ENCODE results near the gene PDE6D. TPM values are rescaled to one million over a fixed set of nuclear protein-coding genes. Genes with fewer than 3 reads are reported as not detected.
"Not testable (repeated sequence)": the region's sequence is repeated elsewhere in the genome, so short reads cannot be mapped to it uniquely, and the experiment has no call there.

Gene PDE6D
- total and polyA plus RNA-seq, 4 experiments from 2014 or later: 29.1 to 74.0 (median 41.3) TPM

DNA sequence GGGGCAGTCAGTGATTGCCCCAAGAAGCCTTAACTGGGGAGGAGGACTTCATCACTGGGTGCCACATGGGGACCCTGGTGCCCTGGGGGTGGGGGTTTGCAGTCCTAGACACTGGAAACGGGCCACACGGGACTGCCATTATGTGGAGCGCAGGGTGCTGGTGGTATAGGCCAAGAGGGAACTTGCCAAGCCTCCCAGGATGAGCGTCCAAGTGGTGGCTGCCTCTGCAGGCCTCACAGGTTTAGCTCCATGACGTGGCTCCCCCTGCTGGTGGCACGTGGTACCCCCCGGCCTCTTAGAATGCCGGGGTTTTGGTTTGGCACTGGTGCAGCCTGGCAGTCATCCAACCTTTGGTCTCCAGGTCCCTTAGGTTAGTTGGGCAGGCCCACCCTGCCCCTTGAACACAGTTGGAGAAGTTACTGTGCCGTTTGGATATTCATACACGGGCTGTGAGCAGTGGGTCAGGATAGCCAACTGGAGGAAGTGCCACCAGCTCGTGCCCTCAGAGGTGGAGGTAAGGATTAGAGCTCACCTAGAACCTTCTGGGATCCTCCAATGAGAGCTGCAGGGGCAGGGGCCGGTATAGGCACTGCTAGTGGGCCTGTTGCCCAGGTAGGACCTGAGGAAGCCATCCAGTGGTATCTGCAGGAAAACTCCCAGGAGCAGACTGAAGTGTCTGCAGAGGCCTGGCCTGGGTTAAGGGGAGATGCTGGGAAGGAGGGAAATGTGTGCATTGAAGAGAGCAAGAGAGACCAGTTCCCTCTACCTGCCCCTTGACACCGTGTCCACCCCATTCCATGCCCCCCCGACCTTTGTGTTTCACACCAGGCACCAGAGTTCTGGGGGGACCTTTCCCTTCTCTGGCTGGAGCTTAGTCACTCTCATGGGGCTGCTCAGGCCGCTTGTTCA is 67.1 kb downstream of the PDE6D start:
- Histone ChIP-seq H3K36me3 (ENCODE audit: insufficient read depth, low read length) (peaks cover 12% of the 10 kb centered on the region), H3K27me3 (ENCODE audit: insufficient read depth, low read length) (no peaks in the 10 kb centered on the region), H3K4me3 (ENCODE audit: low read length in 2 of 2) (no peak overlapping the region), H3K4me1 (ENCODE audit: insufficient read depth, low read length) (peaks cover 40% of the 10 kb centered on the region), H3K27ac (ENCODE audit: low read depth, low read length) (peak overlapping the region; percentile 36), H3K9me3 (ENCODE audit: control insufficient read depth in 1 of 2, low read length in 2 of 2) (no peaks in the 10 kb centered on the region)
- peaks cover 22 to 38% of the 10 kb centered on the region in 2 donors for H3K36me3 Mint-ChIP-seq
- H3K4me3 Mint-ChIP-seq: peak overlapping the region; percentile 32 to 88 (median 66)
- peaks cover 0 to 19% (median 0%) of the 10 kb centered on the region in 8 donors for H3K9me3 Mint-ChIP-seq
- peak overlapping the region; percentile 94 to 100 (median 98) for H3K27ac Mint-ChIP-seq
- CTCF ChIA-PET (ENCODE audit: partially characterized antibody): interaction anchor here (0.7 to 11.7 kb wide), 28 partner anchors 7 to 249 kb away, joined by 3 to 742 read pairs (median 4); partner anchors contain the start of genes COPS7B and PDE6D
- intact Hi-C loops (cut with micrococcal nuclease): loop anchor here (1.0 kb wide), 2 partner anchors 8 to 102 kb away; no protein-coding TSS in a partner anchor
- no peaks in the 10 kb centered on the region for H3K27me3 Mint-ChIP-seq
- POLR2A ChIA-PET (ENCODE audit: partially characterized antibody): interaction anchor here (0.7 to 7.2 kb wide), 21 partner anchors 7 to 250 kb away, joined by 3 to 136 read pairs (median 6); partner anchors contain the start of gene NCL
- peaks cover 24 to 47% (median 34%) of the 10 kb centered on the region in 4 donors for H3K4me1 Mint-ChIP-seq
- DNase-seq: peak; percentile 87 to 91 (median 89)

DNA sequence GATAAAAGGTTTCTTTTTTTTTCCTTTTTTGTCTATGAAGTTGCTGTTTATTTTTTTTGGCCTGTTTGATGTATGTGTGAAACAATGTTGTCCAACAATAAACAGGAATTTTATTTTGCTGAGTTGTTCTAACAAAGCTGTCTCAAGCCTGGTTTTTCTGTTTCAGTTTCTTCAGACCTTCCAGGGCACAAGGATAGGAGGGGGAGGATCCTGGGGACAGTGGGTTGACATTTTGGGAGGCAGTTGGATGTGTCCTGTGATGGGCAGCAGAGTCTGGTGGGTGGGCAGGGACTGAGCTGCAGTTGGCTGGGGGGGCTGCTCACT is 67.7 kb downstream of the PDE6D start:
- H3K27me3 ChIP-seq (ENCODE audit: insufficient read depth, low read length); DNase-seq; H3K4me3 ChIP-seq (ENCODE audit: low read length in 2 of 2); H3K27me3 Mint-ChIP-seq; intact Hi-C loops (cut with micrococcal nuclease); H3K9me3 ChIP-seq (ENCODE audit: control insufficient read depth in 1 of 2, low read length in 2 of 2): not testable (repeated sequence)
- Histone ChIP-seq H3K4me1 (ENCODE audit: insufficient read depth, low read length) (peaks cover 40% of the 10 kb centered on the region), H3K36me3 (ENCODE audit: insufficient read depth, low read length) (peaks cover 12% of the 10 kb centered on the region), H3K27ac (ENCODE audit: low read depth, low read length) (peak overlapping the region; percentile 36)
- H3K4me1 Mint-ChIP-seq: peaks cover 24 to 50% (median 34%) of the 10 kb centered on the region in 4 donors
- H3K4me3 Mint-ChIP-seq: peak overlapping the region; percentile 32 to 88 (median 66)
- peaks cover 0 to 21% (median 0%) of the 10 kb centered on the region in 8 donors for H3K9me3 Mint-ChIP-seq
- H3K27ac Mint-ChIP-seq: peak overlapping the region; percentile 94 to 100 (median 98)
- ChIA-PET POLR2A (ENCODE audit: partially characterized antibody) (interaction anchor here (0.7 to 7.2 kb wide), 16 partner anchors 9 to 112 kb away, joined by 3 to 136 read pairs (median 8); no protein-coding TSS in a partner anchor), CTCF (ENCODE audit: partially characterized antibody) (interaction anchor here (0.7 to 11.7 kb wide), 15 partner anchors 9 to 199 kb away, joined by 3 to 742 read pairs (median 12); partner anchors contain the start of genes COPS7B and PDE6D)
- peaks cover 24 to 40% of the 10 kb centered on the region in 2 donors for H3K36me3 Mint-ChIP-seq

DNA sequence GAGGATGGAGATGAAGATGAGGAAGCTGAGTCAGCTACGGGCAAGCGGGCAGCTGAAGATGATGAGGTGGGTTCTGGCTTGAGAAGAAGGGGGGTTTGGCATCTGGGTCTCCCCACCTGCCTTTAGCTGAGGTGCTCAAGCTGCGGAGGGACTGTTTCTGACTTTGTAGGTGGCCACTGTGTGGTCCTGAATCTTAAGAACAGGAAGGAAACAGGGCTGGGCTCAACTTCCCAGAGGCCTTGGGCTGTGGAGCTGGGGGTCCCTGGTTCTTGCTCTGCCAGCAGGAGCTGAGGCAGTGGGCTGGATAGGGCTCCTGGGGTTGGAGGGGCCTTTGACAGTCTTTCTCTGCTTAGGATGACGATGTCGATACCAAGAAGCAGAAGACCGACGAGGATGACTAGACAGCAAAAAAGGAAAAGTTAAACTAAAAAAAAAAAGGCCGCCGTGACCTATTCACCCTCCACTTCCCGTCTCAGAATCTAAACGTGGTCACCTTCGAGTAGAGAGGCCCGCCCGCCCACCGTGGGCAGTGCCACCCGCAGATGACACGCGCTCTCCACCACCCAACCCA is 68.5 kb downstream of the PDE6D start:
- H3K27me3 ChIP-seq (ENCODE audit: insufficient read depth, low read length); H3K9me3 ChIP-seq (ENCODE audit: control insufficient read depth in 1 of 2, low read length in 2 of 2); intact Hi-C loops (cut with micrococcal nuclease); H3K27me3 Mint-ChIP-seq: not testable (repeated sequence)
- DNase-seq: peak; percentile 38 to 73 (median 39)
- H3K36me3 Mint-ChIP-seq: peaks cover 25 to 43% of the 10 kb centered on the region in 2 donors
- ChIA-PET POLR2A (ENCODE audit: partially characterized antibody) (interaction anchor here (0.6 to 7.2 kb wide), 12 partner anchors 9 to 248 kb away, joined by 3 to 136 read pairs (median 6); partner anchors contain the start of gene NCL), CTCF (ENCODE audit: partially characterized antibody) (interaction anchor here (0.8 to 11.7 kb wide), 6 partner anchors 15 to 195 kb away, joined by 3 to 742 read pairs (median 76); no protein-coding TSS in a partner anchor)
- H3K4me3 ChIP-seq (ENCODE audit: low read length in 2 of 2): peak overlapping the region in 1 of 2 donors; percentile 99
- peak overlapping the region; percentile 98 for H3K27ac ChIP-seq (ENCODE audit: low read depth, low read length)
- H3K4me3 Mint-ChIP-seq: peak overlapping the region; percentile 74 to 99 (median 90)
- peaks cover 12% of the 10 kb centered on the region for H3K36me3 ChIP-seq (ENCODE audit: insufficient read depth, low read length)
- H3K27ac Mint-ChIP-seq: peak overlapping the region; percentile 90 to 100 (median 97)
- peaks cover 41% of the 10 kb centered on the region for H3K4me1 ChIP-seq (ENCODE audit: insufficient read depth, low read length)
- H3K4me1 Mint-ChIP-seq: peaks cover 24 to 56% (median 34%) of the 10 kb centered on the region in 4 donors
- peaks cover 0 to 21% (median 0%) of the 10 kb centered on the region in 8 donors for H3K9me3 Mint-ChIP-seq

DNA sequence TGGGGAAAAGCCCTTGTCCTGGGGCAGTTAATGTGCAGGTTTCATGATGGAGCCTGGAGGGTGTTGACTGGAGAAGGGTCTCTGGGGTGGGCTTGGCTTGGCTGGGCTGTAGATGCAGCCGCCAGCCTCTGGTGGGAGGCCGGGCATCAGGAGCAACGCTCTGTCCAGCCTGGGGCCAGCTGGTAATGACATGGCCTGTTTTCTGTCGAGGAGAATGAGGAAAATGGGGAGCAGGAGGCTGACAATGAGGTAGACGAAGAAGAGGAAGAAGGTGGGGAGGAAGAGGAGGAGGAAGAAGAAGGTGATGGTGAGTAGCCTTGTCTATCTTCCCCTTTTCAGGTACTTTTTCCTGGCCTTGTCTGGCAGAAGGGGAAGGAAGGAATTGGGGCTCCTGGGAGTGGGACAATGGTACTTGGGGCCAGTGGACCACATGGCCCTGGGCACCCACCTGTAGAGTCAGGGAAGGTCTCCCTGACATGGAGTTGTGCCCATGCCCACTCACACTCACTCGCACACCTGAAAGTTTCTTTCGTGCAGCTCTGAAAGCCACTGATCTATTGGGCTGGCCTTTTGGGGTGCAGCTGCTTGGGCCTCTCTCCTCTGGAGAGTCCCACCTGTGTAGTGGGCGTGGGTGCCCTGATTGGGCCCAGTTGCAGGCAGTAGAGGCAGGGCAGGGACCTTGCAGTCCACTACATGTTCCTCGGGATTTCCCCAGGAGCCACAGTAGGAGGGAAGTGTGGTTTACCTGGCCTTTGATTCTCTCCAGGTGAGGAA is 69.2 kb downstream of the PDE6D start:
- peaks cover 24 to 63% (median 34%) of the 10 kb centered on the region in 4 donors for H3K4me1 Mint-ChIP-seq
- H3K36me3 ChIP-seq (ENCODE audit: insufficient read depth, low read length): peaks cover 12% of the 10 kb centered on the region
- peak overlapping the region; percentile 90 to 100 (median 97) for H3K27ac Mint-ChIP-seq

DNA sequence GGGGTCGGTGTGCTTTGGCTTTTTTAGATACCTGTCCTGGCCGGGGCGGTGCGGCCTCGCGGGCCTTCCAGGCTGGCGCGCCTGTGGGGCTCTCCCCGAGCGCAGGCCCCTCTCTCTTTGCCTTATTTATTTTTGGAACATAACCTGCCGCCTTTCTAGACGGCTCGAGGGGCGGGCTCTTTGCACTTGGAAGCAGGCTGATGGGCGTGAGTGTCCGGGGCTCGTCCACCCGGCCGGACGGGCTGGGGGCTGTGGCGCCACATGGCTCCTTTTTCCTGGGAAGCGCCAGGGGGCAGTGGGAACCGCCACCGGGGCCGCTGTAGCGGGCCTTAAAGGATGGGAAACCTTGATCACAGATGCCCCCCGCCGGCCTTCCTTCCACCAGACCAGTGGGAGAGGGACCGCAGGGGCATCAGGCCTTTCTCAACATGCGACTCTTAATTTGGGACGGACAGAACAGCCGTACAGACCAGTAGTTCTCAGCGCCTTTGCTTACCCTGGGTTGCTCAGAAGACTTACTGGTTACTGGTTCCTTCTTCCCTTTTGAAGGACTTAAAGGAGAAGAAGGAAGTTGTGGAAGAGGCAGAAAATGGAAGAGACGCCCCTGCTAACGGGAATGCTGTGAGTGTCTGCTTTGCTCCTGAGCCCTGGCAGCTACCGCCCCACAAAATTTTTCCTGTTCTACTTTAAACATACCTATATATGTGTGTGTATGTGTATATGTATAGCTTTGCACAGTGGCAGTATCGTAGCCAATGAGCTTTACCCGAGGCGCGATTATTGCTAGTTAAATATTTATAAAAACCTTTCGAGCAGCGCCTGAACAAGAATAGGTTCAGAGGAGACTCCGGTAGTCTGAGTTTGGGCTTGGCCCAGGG is 70.0 kb downstream of the PDE6D start:
- Mint-ChIP-seq H3K9me3 (peaks cover 0 to 21% (median 0%) of the 10 kb centered on the region in 8 donors), H3K36me3 (peaks cover 25 to 56% of the 10 kb centered on the region in 2 donors), H3K27me3 (peaks cover 0 to 6% of the 10 kb centered on the region in 2 donors), H3K27ac (peak overlapping the region; percentile 90 to 100 (median 97)), H3K4me3 (peak overlapping the region; percentile 74 to 99 (median 90)), H3K4me1 (peaks cover 26 to 71% (median 36%) of the 10 kb centered on the region in 4 donors)
- POLR2A ChIA-PET (ENCODE audit: partially characterized antibody): interaction anchor here (1.8 to 7.2 kb wide), 6 partner anchors 7 to 247 kb away, joined by 5 to 136 read pairs (median 64); partner anchors contain the start of gene NCL
- Histone ChIP-seq H3K36me3 (ENCODE audit: insufficient read depth, low read length) (peaks cover 12% of the 10 kb centered on the region), H3K4me3 (ENCODE audit: low read length in 2 of 2) (peak overlapping the region; percentile 50 to 99), H3K27ac (ENCODE audit: low read depth, low read length) (peak overlapping the region; percentile 98), H3K9me3 (ENCODE audit: control insufficient read depth in 1 of 2, low read length in 2 of 2) (no peaks in the 10 kb centered on the region), H3K27me3 (ENCODE audit: insufficient read depth, low read length) (no peaks in the 10 kb centered on the region), H3K4me1 (ENCODE audit: insufficient read depth, low read length) (peaks cover 47% of the 10 kb centered on the region)
- intact Hi-C loops (cut with micrococcal nuclease): no loop called here
- peak in 4 of 5 donors; percentile 26 to 39 (median 27) for DNase-seq
- CTCF ChIA-PET (ENCODE audit: partially characterized antibody): interaction anchor here (5.4 to 11.7 kb wide), 4 partner anchors 14 to 100 kb away, joined by 65 to 742 read pairs (median 120); no protein-coding TSS in a partner anchor

More for the DNA sequence above, 69.2 kb downstream of the PDE6D start:
- Mint-ChIP-seq H3K9me3 (peaks cover 0 to 21% (median 0%) of the 10 kb centered on the region in 8 donors), H3K36me3 (peaks cover 25 to 47% of the 10 kb centered on the region in 2 donors), H3K27me3 (peaks cover 0 to 5% of the 10 kb centered on the region in 2 donors), H3K4me3 (peak overlapping the region; percentile 74 to 99 (median 90))
- CTCF ChIA-PET (ENCODE audit: partially characterized antibody): interaction anchor here (0.8 to 11.7 kb wide), 5 partner anchors 15 to 194 kb away, joined by 3 to 742 read pairs (median 86); no protein-coding TSS in a partner anchor
- Histone ChIP-seq H3K4me3 (ENCODE audit: low read length in 2 of 2) (peak overlapping the region; percentile 50 to 99), H3K27ac (ENCODE audit: low read depth, low read length) (peak overlapping the region; percentile 98), H3K27me3 (ENCODE audit: insufficient read depth, low read length) (no peaks in the 10 kb centered on the region), H3K9me3 (ENCODE audit: control insufficient read depth in 1 of 2, low read length in 2 of 2) (no peaks in the 10 kb centered on the region), H3K4me1 (ENCODE audit: insufficient read depth, low read length) (peaks cover 45% of the 10 kb centered on the region)
- POLR2A ChIA-PET (ENCODE audit: partially characterized antibody): interaction anchor here (0.6 to 7.2 kb wide), 11 partner anchors 8 to 247 kb away, joined by 3 to 136 read pairs (median 8); partner anchors contain the start of gene NCL
- intact Hi-C loops (cut with micrococcal nuclease): no loop called here
- DNase-seq: peak in 4 of 5 donors; percentile 13 to 26 (median 22)
